HT1080 (cell line): ENCODE data around the gene SLC39A7. TPM values are rescaled to one million over a fixed set of nuclear protein-coding genes. Genes with fewer than 3 reads are reported as not detected.

ENCODE experiments used
- DNase-seq: peaks from one replicate; pipeline ENCODE4 v3.0.0-alpha.2; 2015; ENCODE audit warnings: low read depth
- total RNA-seq: library from RNA; depleted of rRNA; stranded (reverse); fragments of >200 nt; shearing (Covaris generic); gene quantifications from 2 replicates; pipeline ENCODE4 v1.2.3, GENCODE V29; 2014

Gene SLC39A7
- total RNA-seq, 1 experiment from 2014 or later, result 121 TPM

GRCh38 chr6:33169291-33170175, 31.1 kb upstream of the SLC39A7 start:
- no peak for DNase-seq

- DNase-seq, result no peak
These were observed 30.3 kb upstream of the SLC39A7 start for GRCh38 chr6:33170176-33171015.

- DNase-seq, result no peak
These were observed 29.4 kb upstream of the SLC39A7 start for GRCh38 chr6:33171016-33171879.

GRCh38 chr6:33171880-33172687, 28.6 kb upstream of the SLC39A7 start:
- no peak for DNase-seq

GRCh38 chr6:33172688-33173534, 27.8 kb upstream of the SLC39A7 start:
- no peak for DNase-seq

GRCh38 chr6:33173535-33174180, 27.0 kb upstream of the SLC39A7 start:
- DNase-seq, result no peak

GRCh38 chr6:33174784-33175183, 25.9 kb upstream of the SLC39A7 start:
- DNase-seq, result no peak

GRCh38 chr6:33175436-33176069, 25.1 kb upstream of the SLC39A7 start:
- no peak for DNase-seq

- DNase-seq, result no peak
These were observed 23.8 kb upstream of the SLC39A7 start for GRCh38 chr6:33176906-33177305.

- no peak for DNase-seq
These were observed 22.9 kb upstream of the SLC39A7 start for GRCh38 chr6:33177552-33178446.

- DNase-seq, result no peak
These were observed 21.8 kb upstream of the SLC39A7 start for GRCh38 chr6:33178755-33179475.

GRCh38 chr6:33181141-33181540, 19.5 kb upstream of the SLC39A7 start:
- DNase-seq, result no peak

- no peak for DNase-seq
These were observed 17.5 kb upstream of the SLC39A7 start for GRCh38 chr6:33183071-33183683.

- no peak for DNase-seq
These were observed 15.5 kb upstream of the SLC39A7 start for GRCh38 chr6:33185190-33185589.

- DNase-seq, result no peak
These were observed 14.9 kb upstream of the SLC39A7 start for GRCh38 chr6:33185654-33186187.

- no peak for DNase-seq
These were observed 12.9 kb upstream of the SLC39A7 start for GRCh38 chr6:33187809-33188208.
